GM18951 (cell line): ENCODE results near the gene SETD1A.

Source experiments
- POLR2A ChIP-seq: IDR thresholded peaks from 4 replicates; pipeline ENCODE4 v1.6.1; 2011; ENCODE audit warnings: mild to moderate bottlenecking; ENCODE audit not compliant: insufficient read length, insufficient read depth; ENCODE audit errors: extremely low read depth
- in situ Hi-C: fragments of 300-500 bp; cut with MboI; formaldehyde crosslinking; loops from one replicate; pipeline ENCODE4 v1.12.0; 2022; ENCODE audit warnings: low sequenced_read_pairs, mixed read lengths, inconsistent platforms; ENCODE audit not compliant: unreplicated experiment

Gene SETD1A

DNA sequence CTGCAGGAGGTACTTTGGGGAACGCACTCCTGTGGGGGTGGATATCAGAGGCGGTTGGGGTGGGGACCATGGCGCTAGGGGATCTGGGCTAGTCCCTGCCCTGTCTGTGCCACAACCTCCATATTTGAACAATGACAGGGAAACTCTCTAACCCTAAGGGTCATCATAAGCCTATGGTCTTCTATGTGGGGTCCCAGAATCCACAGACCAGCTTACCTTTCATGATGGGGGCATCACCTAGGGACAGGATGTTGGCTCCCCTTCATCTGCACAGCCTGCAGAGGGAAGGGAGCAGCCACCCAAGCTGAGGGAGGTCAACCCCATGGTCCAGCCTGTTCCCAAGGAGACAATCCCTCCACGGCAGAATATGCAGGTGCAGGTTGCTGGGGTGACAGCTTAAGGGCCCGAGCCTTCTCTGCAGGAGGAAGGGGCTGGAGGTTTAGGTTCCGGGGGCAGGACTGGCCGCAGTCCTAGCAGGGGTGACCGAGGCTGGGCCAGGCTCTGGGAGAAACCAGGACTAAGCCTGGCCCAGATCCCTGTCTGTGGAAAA is 7.0 kb upstream of the SETD1A start:
- in situ Hi-C loops = no loop called here
- TF ChIP-seq POLR2A = no peak

DNA sequence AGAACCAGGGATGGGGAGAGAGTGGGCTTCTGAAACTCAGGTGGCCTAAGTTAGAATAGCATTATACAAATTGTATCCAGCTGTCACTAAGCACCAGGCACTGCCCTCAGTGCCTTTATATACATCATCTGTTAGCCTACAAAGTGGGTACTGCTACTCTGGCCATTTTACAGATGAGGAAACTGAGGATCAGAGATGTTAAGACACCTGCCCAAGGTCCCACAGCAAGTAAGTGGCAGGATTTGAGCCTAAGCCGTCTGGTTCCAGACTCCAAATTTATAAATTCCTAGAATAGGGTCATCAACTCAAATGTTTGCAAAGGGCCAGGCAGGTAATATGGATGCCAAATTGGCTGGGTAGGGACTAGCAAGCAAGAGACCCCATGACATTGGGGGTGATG is 6.4 kb upstream of the SETD1A start:
- no peak for TF ChIP-seq POLR2A
- in situ Hi-C loops = no loop called here

DNA sequence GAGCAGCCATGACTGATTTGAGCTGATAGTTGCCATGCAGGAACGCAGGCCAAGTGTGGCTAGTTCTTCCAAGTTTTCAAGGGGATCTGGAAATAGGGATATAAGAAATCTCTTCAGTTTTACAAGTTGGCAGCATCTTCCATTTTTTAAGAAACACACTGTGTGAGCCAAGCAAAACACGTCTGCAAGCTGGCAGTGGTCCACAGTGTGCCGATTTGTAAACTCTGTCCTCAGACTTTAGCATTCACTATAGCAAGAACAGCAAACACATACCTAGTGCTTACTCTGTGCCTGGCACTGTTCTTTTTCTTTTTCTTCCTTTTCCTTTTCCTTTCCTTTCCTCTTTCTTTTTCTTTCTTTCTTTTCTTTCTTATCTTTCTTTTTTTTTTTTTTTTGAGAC is 5.8 kb upstream of the SETD1A start:
- TF ChIP-seq POLR2A = no peak
- in situ Hi-C loops = no loop called here

DNA sequence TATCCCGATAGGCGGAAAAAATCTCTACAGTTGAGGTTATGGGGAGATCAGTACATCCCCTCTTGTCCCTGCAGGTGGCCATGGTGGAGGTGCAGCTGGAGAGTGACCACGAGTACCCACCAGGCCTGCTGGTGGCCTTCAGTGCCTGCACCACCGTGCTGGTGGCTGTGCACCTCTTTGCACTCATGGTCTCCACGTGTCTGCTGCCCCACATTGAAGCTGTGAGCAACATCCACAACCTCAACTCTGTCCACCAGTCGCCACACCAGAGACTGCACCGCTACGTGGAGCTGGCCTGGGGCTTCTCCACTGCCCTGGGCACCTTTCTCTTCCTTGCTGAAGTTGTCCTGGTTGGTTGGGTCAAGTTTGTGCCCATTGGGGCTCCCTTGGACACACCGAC is 4.4 kb upstream of the SETD1A start:
- no peak for TF ChIP-seq POLR2A
- in situ Hi-C loops = no loop called here

DNA sequence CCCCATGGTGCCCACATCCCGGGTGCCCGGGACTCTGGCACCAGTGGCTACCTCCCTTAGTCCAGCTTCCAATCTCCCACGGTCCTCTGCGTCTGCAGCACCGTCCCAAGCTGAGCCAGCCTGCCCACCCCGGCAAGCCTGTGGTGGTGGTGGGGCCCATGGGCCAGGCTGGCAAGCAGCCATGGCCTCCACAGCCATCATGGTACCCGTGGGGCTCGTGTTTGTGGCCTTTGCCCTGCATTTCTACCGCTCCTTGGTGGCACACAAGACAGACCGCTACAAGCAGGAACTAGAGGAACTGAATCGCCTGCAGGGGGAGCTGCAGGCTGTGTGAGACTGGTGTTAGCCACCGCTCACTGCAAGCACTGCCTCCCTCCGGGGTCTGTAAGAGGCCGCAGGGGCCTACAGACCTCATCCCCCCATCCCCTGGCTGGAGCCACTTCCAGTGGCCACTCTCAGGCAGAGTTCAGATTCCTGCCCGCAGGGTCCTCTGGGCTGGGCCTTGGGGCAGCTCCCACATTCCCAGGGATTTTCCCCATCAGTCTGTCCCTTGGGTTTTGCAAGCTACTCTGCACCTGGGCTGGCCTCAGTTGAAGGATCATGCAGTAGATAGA is 3.9 kb upstream of the SETD1A start:
- in situ Hi-C loops = no loop called here

DNA sequence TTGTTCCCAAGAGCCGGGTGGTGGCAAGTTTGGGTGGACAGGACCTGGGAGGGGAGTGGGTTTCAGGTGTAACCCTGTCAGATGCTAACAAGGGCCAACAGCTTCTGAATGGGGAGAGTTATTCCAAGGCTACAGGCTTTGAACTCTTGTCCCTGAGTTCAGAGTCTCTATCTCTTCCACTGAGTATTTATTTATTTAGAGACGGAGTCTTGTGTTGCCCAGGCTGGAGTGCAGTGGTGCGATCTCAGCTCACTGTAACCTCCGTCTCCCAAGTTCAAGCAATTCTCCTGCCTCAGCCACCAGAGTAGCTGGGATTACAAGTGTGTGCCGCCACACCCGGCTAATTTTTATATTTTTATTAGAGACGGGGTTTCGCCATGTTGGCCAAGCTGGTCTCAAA is 2.6 kb upstream of the SETD1A start:
- TF ChIP-seq POLR2A = no peak
- in situ Hi-C loops = no loop called here

More for the DNA sequence above, 3.9 kb upstream of the SETD1A start:
- no peak for TF ChIP-seq POLR2A

DNA sequence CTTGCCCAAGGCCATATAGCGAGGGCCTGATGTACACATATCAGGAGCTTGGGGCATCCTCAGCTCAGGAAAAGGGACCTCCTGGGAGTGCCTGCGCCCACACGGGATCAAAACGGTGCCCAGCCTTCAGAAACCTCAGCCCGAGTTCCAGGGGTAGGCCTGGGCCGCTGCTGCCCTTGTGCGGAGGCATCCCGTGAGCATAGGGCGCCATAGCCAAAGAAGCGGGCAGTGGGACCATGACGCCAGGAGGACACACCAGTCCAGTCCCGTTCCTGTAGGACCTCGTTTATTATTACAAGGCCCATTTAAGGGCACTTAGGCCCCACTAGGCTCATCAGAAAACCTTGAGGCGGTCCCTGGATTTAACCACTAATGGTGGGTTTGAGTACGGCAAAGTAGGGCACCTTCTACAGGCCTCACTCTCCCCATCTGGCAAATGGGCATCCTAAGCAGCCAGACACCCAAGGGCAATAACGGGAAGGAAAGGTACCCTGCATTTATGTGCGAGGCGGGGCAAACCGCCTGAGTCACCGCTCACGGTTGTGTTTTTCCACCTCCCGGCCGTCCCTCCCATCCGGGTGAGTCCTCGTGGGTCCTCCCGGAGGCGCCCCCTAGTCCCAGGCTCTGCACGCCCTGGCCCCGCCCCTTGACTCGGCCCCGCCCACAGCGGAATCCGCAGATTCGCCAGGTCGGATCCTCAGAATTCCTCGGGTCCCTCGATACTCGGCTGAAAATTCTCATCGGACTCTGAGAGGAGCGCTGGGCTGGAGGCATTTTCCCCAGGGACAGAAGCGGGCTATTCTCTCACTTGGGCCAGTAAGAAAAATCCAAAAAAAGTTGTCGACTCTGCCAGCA is 726 bp upstream of the SETD1A start:
- TF ChIP-seq POLR2A = peak; percentile 35
- in situ Hi-C loops = no loop called here

DNA sequence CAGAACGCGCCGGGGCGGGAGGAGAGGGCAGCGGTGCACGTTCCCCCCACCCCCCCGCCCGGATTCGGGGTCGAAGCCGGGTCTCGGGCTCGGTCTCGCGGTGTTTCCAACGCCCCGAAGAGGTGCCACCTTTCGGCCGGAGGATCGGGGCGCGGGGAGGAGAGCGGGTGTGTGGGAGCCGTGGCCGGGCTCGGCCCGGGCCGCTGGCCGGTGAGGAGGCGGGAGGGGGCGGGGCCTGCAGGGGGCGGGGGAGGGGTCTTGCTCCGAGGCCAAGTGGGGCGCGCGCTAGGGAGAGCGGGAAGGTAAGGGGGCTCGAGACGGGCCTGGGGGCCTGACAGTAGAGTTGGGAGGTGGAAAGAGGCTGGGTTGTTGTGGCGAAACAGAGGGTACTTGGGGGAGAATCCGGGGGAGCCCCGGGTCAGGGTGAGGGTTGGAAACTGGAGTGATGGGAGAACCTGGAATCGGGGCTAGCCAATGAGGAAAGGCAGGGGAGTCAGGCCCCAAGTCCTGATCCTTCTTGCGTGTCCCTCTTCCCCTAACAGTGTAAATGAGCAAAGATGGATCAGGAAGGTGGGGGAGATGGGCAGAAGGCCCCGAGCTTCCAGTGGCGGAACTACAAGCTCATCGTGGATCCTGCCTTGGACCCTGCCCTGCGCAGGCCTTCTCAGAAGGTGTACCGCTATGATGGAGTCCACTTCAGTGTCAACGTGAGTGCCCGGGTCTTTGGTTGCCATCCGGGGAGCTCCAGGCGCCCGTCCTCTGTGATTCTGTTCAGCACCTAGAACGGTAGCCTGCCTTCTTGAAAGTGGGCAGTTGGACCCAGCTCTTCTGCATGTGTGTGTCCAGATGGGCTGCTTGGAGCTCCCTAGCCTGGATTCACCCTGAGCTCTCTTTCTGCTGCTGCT is 873 bp downstream of the SETD1A start:
- TF ChIP-seq POLR2A = peak; percentile 46
- in situ Hi-C loops = no loop called here

DNA sequence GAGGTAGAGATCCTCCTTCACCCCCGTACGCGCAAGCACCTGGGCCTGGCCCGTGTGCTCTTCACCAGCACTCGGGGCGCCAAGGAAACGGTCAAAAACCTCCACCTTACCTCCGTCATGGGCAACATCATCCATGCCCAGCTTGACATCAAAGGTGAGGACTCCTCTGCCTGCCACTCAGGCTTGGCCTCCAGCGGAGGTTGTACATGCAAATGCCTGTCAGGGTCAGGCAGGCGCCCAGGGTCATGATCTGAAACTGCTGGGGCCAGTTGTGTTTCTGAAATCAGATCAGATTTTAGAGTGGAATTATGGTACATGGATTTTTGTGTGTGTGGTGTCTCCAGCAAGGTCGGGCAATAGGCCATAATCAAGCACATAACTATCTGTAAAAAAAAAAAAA is 3.8 kb downstream of the SETD1A start:
- TF ChIP-seq POLR2A = no peak
- in situ Hi-C loops = no loop called here

DNA sequence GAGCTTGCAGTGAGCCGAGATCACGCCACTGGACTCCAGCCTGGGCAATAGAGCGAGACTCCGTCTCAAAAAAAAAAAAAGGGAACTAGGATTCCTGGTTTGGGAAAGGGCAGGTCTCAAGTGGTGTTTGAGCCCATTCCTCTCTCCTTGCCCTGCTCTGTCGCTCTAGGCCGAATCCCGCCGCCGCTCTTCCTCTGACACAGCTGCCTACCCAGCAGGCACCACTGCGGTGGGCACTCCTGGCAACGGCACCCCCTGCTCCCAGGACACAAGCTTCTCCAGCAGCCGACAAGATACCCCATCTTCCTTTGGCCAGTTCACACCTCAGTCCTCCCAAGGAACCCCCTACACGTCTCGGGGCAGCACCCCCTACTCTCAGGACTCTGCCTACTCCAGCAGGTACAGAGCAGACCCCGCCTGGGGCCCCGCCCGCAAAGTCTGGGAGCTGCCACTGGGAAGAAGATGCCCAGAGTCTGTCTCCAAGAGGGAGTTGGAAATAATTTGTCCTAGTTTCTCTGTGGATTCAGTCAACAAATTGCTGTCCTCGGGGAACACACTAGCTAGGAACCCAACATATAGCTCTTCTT is 6.5 kb downstream of the SETD1A start:
- no peak for TF ChIP-seq POLR2A
- in situ Hi-C loops = no loop called here

DNA sequence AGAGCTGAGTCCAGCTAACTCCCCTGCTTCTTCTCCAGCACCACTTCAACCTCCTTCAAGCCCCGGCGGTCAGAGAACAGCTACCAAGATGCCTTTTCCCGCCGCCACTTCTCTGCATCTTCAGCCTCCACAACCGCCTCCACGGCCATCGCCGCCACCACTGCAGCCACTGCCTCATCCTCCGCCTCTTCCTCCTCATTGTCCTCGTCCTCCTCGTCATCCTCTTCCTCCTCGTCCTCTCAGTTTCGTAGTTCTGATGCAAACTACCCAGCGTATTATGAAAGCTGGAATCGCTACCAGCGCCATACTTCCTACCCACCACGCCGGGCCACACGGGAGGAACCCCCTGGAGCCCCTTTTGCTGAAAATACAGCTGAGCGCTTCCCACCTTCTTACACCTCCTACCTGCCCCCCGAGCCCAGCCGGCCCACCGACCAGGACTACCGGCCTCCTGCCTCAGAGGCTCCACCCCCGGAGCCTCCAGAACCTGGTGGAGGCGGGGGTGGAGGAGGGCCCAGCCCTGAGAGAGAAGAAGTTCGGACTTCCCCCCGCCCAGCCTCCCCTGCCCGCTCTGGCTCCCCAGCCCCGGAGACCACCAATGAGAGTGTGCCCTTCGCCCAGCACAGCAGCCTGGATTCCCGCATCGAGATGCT is 7.1 kb downstream of the SETD1A start:
- in situ Hi-C loops = no loop called here

DNA sequence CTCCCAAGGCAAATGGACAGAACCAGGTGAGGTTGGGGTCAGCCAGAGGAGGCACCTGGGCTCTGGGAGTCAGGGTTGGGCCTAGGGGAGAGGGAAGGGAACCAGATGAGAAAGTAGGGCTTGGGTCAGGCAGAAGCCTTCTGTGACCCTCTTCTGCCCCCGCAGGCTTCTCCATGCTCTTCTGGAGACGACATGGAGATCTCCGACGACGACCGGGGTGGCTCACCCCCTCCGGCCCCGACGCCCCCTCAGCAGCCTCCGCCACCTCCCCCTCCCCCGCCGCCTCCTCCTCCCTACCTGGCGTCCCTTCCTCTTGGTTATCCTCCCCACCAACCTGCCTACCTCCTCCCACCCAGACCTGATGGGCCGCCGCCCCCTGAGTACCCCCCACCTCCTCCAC is 7.9 kb downstream of the SETD1A start:
- in situ Hi-C loops = no loop called here
- TF ChIP-seq POLR2A = no peak

More for the DNA sequence above, 7.1 kb downstream of the SETD1A start:
- no peak for TF ChIP-seq POLR2A
